H9 (cell line): ENCODE data around the gene MTHFD1. TPM values are rescaled to one million over a fixed set of nuclear protein-coding genes. Genes with fewer than 3 reads are reported as not detected.

ENCODE experiments used
- DNase-seq: peaks from one replicate; pipeline ENCODE4 v3.0.0-alpha.2; 2017
- H2AFZ ChIP-seq: one replicate; pipeline ENCODE4 v1.6.1; 2013; ENCODE audit warnings: mild to moderate bottlenecking, low read length, control low read depth, moderate library complexity
- H2AK5ac ChIP-seq: 2 replicates; pipeline ENCODE4 v1.6.1; 2013; ENCODE audit warnings: low read length, control low read depth, mixed read lengths; ENCODE audit not compliant: insufficient read length
- H2BK120ac ChIP-seq: one replicate; pipeline ENCODE4 v1.6.1; 2013; ENCODE audit warnings: low read depth, mild to moderate bottlenecking, low read length, control low read depth, inconsistent platforms; ENCODE audit not compliant: poor library complexity, severe bottlenecking
- H2BK12ac ChIP-seq: 2 replicates; pipeline ENCODE4 v1.6.1; 2013; ENCODE audit warnings: low read length, control low read depth, mixed read lengths, low read depth; ENCODE audit not compliant: insufficient read length
- H2BK15ac ChIP-seq: 2 replicates; pipeline ENCODE4 v1.6.1; 2013; ENCODE audit warnings: low read depth, low read length, control low read depth
- H2BK20ac ChIP-seq: one replicate; pipeline ENCODE4 v1.6.1; 2013; ENCODE audit warnings: low read depth, mild to moderate bottlenecking, low read length, control low read depth, inconsistent platforms; ENCODE audit not compliant: poor library complexity, severe bottlenecking
- H2BK5ac ChIP-seq: 2 replicates; pipeline ENCODE4 v1.6.1; 2013; ENCODE audit warnings: low read length, control low read depth, mixed read lengths; ENCODE audit not compliant: insufficient read length
- H3K14ac ChIP-seq: 2 replicates; pipeline ENCODE4 v1.6.1; 2013; ENCODE audit warnings: low read length, control low read depth; ENCODE audit not compliant: insufficient read depth
- H3K18ac ChIP-seq: 2 replicates; pipeline ENCODE4 v1.6.1; 2013; ENCODE audit warnings: low read depth, mild to moderate bottlenecking, mixed read lengths, low read length, control low read depth; ENCODE audit not compliant: insufficient read length
- H3K23ac ChIP-seq: 2 replicates; pipeline ENCODE4 v1.6.1; 2013; ENCODE audit warnings: low read length, control low read depth, mixed read lengths, low read depth; ENCODE audit not compliant: insufficient read length
- H3K23me2 ChIP-seq: 2 replicates; pipeline ENCODE4 v1.6.1; 2013; ENCODE audit warnings: low read depth, mild to moderate bottlenecking, mixed read lengths, low read length, control low read depth; ENCODE audit not compliant: insufficient read length, poor library complexity, severe bottlenecking
- H3K27ac ChIP-seq: 2 replicates; pipeline ENCODE4 v1.5.1; 2013; ENCODE audit warnings: low read length, control low read depth, mixed read lengths, low read depth; ENCODE audit not compliant: insufficient read length
- H3K27me3 ChIP-seq: 2 replicates; pipeline ENCODE4 v1.6.1; 2013; ENCODE audit warnings: low read length, control low read depth, inconsistent platforms; ENCODE audit not compliant: insufficient read depth
- H3K4ac ChIP-seq: 2 replicates; pipeline ENCODE4 v1.6.1; 2013; ENCODE audit warnings: low read depth, mild to moderate bottlenecking, control low read depth, inconsistent platforms, low read length, moderate library complexity
- H3K4me1 ChIP-seq: 2 replicates; pipeline ENCODE4 v1.6.1; 2013; ENCODE audit warnings: low read length, control low read depth, inconsistent platforms; ENCODE audit not compliant: insufficient read depth
- H3K4me2 ChIP-seq: 2 replicates; pipeline ENCODE4 v1.6.1; 2013; ENCODE audit warnings: low read length, control low read depth, mixed read lengths; ENCODE audit not compliant: insufficient read length, insufficient read depth
- H3K56ac ChIP-seq: 2 replicates; pipeline ENCODE4 v1.6.1; 2013; ENCODE audit warnings: low read depth, mild to moderate bottlenecking, mixed read lengths, low read length, control low read depth; ENCODE audit not compliant: insufficient read length
- H3K79me1 ChIP-seq: 2 replicates; pipeline ENCODE4 v1.6.1; 2013; ENCODE audit warnings: low read depth, mild to moderate bottlenecking, moderate library complexity, low read length, control low read depth, inconsistent platforms; ENCODE audit not compliant: insufficient read depth, poor library complexity, severe bottlenecking
- H3K79me2 ChIP-seq: 2 replicates; pipeline ENCODE4 v1.6.1; 2013; ENCODE audit warnings: low read length, control low read depth, inconsistent platforms; ENCODE audit not compliant: insufficient read depth
- H3K9ac ChIP-seq: 2 replicates; pipeline ENCODE4 v1.6.1; 2013; ENCODE audit warnings: low read length, control low read depth, mixed read lengths; ENCODE audit not compliant: insufficient read length; ENCODE audit errors: extremely low read depth
- H3K9me3 ChIP-seq: one replicate; pipeline ENCODE4 v1.6.1; 2013; ENCODE audit warnings: low read depth, low read length, inconsistent platforms; ENCODE audit not compliant: control insufficient read depth
- H3T11ph ChIP-seq: one replicate; pipeline ENCODE4 v1.6.1; 2013; ENCODE audit warnings: mild to moderate bottlenecking, low read length, control low read depth, inconsistent platforms
- H4K20me1 ChIP-seq: one replicate; pipeline ENCODE4 v1.6.1; 2013; ENCODE audit not compliant: control insufficient read depth, insufficient read length, insufficient read depth
- H4K5ac ChIP-seq: 2 replicates; pipeline ENCODE4 v1.6.1; 2013; ENCODE audit warnings: low read depth, mild to moderate bottlenecking, mixed read lengths, low read length, control low read depth; ENCODE audit not compliant: insufficient read length
- H4K8ac ChIP-seq: replicated peaks from 2 replicates; pipeline ENCODE4 v1.6.1; 2013; ENCODE audit warnings: low read length, control low read depth, mixed read lengths, low read depth; ENCODE audit not compliant: insufficient read length
- H4K91ac ChIP-seq: 2 replicates; pipeline ENCODE4 v1.6.1; 2013; ENCODE audit warnings: low read depth, mild to moderate bottlenecking, moderate library complexity, mixed read lengths, low read length, control low read depth; ENCODE audit not compliant: insufficient read length
- H3K27ac Mint-ChIP-seq, 3 experiments: 2 replicates in 2 of 3; 3 replicates in 1 of 3; pipeline ENCODE4 v1.8.0; 2020 to 2021; ENCODE audit warnings: mixed read lengths in 3 of 3, mild to moderate bottlenecking in 1 of 3, moderate library complexity in 1 of 3
- H3K27me3 Mint-ChIP-seq: 2 replicates; pipeline ENCODE4 v1.8.0; 2021; ENCODE audit warnings: low read depth, mild to moderate bottlenecking, moderate library complexity, mixed read lengths
- H3K36me3 Mint-ChIP-seq, 3 experiments: 2 replicates in 2 of 3; 3 replicates in 1 of 3; pipeline ENCODE4 v1.8.0; 2020 to 2021; ENCODE audit warnings: low read depth in 3 of 3, mixed read lengths in 3 of 3; ENCODE audit not compliant: insufficient read depth in 1 of 3
- H3K4me1 Mint-ChIP-seq, 2 experiments: 2 replicates each; pipeline ENCODE4 v1.8.0; 2020; ENCODE audit warnings: mixed read lengths in 2 of 2
- H3K4me3 Mint-ChIP-seq, 2 experiments: 2 replicates in 1 of 2; 3 replicates in 1 of 2; pipeline ENCODE4 v1.8.0; 2020 to 2021; ENCODE audit warnings: mild to moderate bottlenecking in 2 of 2, mixed read lengths in 2 of 2, moderate library complexity in 1 of 2
- H3K9me3 Mint-ChIP-seq, 2 experiments: 2 replicates in 1 of 2; 3 replicates in 1 of 2; pipeline ENCODE4 v1.8.0; 2020; ENCODE audit warnings: mild to moderate bottlenecking in 2 of 2, mixed read lengths in 2 of 2, moderate library complexity in 1 of 2
- WGBS: extraction: QIAGEN DNeasy Blood & Tissue Kit; methylation state at CpG from one replicate; pipeline ENCODE4 v1.1.7; 2013; ENCODE audit warnings: missing lambda C conversion rate, low lambda C conversion rate, mixed read lengths; ENCODE audit not compliant: insufficient read length; ENCODE audit errors: extremely low coverage; 5-methylcytosine and 5-hydroxymethylcytosine counted together
- total RNA-seq: library from RNA; stranded (reverse); gene quantifications from 2 replicates; pipeline ENCODE4 v1.2.1, GENCODE V29; 2021
- TF ChIP-seq, protein P1 (sequence below): fragments of 200-600 bp; sonication (generic); conservative IDR thresholded peaks from 3 replicates; pipeline ENCODE4 v1.8.0; 2021; ENCODE audit warnings: antibody characterized with exemption, mild to moderate bottlenecking

Gene MTHFD1
- total RNA-seq, 1 experiment from 2014 or later: 203 TPM

DNA sequence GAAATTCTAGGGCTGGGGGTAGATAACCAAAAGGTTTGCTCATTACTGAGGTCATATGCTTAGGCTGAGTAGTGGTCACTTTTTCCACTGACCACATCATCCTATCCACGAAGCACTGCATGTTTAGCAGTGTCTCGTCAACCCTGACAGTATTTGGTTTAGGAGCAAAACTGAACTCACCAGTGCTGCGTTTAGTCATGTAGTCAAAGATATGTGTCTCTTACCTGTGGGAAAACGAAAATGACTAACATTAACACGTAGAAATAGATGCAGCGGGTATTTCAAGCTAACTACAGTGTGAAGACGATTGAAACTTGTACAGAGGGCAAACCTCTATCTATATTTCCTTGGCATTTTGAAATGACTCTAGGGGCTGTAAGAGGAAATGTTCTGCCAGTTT lies 34.6 kb downstream of the MTHFD1 start:
- no peak overlapping the region for H4K8ac ChIP-seq
- DNase-seq: no peak
- H3K4me1 ChIP-seq: no peaks in the 10 kb centered on the region
- no peaks in the 10 kb centered on the region for H3K79me1 ChIP-seq
- no peaks in the 10 kb centered on the region for H4K20me1 ChIP-seq
- no peak overlapping the region for H3T11ph ChIP-seq
- no peak overlapping the region for H2BK5ac ChIP-seq
- no peak overlapping the region for H3K14ac ChIP-seq
- no peak overlapping the region for H4K91ac ChIP-seq
- peaks cover 2% of the 10 kb centered on the region for H3K23me2 ChIP-seq
- WGBS: no CpG with 5 or more reads among the region's 7 CpGs
- Mint-ChIP-seq H3K36me3 (peaks cover 59 to 95% (median 85%) of the 10 kb centered on the region in 3 experiments; a peak in 6 of 7 replicates), H3K27ac (no peak overlapping the region), H3K9me3 (no peaks in the 10 kb centered on the region), H3K27me3 (no peaks in the 10 kb centered on the region), H3K4me1 (no peaks in the 10 kb centered on the region), H3K4me3 (no peak overlapping the region)
- H3K18ac ChIP-seq: no peak overlapping the region
- no peak overlapping the region for H2BK20ac ChIP-seq
- no peak overlapping the region for H2BK15ac ChIP-seq
- no peak overlapping the region for H4K5ac ChIP-seq
- H3K79me2 ChIP-seq: no peaks in the 10 kb centered on the region
- H3K4me2 ChIP-seq: no peak overlapping the region
- H3K9me3 ChIP-seq: no peaks in the 10 kb centered on the region
- H3K4ac ChIP-seq: no peak overlapping the region
- H3K9ac ChIP-seq: no peak overlapping the region
- peak overlapping the region; percentile 48 for H3K27ac ChIP-seq
- H2AK5ac ChIP-seq: no peak overlapping the region
- no peaks in the 10 kb centered on the region for H3K27me3 ChIP-seq
- H2AFZ ChIP-seq: no peak overlapping the region
- H3K23ac ChIP-seq: no peak overlapping the region
- H2BK120ac ChIP-seq: no peak overlapping the region
- H2BK12ac ChIP-seq: no peak overlapping the region
- no peak overlapping the region for H3K56ac ChIP-seq
- TF ChIP-seq, protein P1, sequence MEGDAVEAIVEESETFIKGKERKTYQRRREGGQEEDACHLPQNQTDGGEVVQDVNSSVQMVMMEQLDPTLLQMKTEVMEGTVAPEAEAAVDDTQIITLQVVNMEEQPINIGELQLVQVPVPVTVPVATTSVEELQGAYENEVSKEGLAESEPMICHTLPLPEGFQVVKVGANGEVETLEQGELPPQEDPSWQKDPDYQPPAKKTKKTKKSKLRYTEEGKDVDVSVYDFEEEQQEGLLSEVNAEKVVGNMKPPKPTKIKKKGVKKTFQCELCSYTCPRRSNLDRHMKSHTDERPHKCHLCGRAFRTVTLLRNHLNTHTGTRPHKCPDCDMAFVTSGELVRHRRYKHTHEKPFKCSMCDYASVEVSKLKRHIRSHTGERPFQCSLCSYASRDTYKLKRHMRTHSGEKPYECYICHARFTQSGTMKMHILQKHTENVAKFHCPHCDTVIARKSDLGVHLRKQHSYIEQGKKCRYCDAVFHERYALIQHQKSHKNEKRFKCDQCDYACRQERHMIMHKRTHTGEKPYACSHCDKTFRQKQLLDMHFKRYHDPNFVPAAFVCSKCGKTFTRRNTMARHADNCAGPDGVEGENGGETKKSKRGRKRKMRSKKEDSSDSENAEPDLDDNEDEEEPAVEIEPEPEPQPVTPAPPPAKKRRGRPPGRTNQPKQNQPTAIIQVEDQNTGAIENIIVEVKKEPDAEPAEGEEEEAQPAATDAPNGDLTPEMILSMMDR: no peak
